GM12878 (cell line): ENCODE measurements around the gene IFI30. TPM values are rescaled to one million over a fixed set of nuclear protein-coding genes. Genes with fewer than 3 reads are reported as not detected.
A peak's percentile ranks its signal among the peaks of the same experiment; 100 is the strongest.

Experiments used
- ASH2L ChIP-seq: fragments of 300-600, 200-600 bp; sonication (generic); IDR thresholded peaks from 2 replicates; pipeline ENCODE4 v1.6.1; 2017; ENCODE audit warnings: low read depth, mild to moderate bottlenecking, borderline replicate concordance
- BACH1 ChIP-seq: fragments of 450-650 bp; IDR thresholded peaks from 2 replicates; pipeline ENCODE4 v1.6.1; 2017; ENCODE audit warnings: mild to moderate bottlenecking, borderline replicate concordance
- BRCA1 ChIP-seq: IDR thresholded peaks from 2 replicates; pipeline ENCODE4 v1.6.1; 2011; ENCODE audit warnings: low read depth, low read length, improper control_type of control experiment
- CBX5 ChIP-seq: sonication (generic); IDR thresholded peaks from 2 replicates; pipeline ENCODE4 v1.6.1; 2016; ENCODE audit warnings: low read depth, moderate library complexity, mild to moderate bottlenecking, inconsistent platforms
- FOXK2 ChIP-seq: fragments of 450-650 bp; IDR thresholded peaks from 2 replicates; pipeline ENCODE4 v1.6.1; 2017; ENCODE audit warnings: mild to moderate bottlenecking, moderate library complexity
- GABPA ChIP-seq: IDR thresholded peaks from 2 replicates; pipeline ENCODE4 v1.6.1; 2014; ENCODE audit warnings: antibody characterized with exemption, low read depth, mild to moderate bottlenecking, inconsistent platforms
- HDAC2 ChIP-seq: fragments of 200-600 bp; sonication (generic); IDR thresholded peaks from 2 replicates; pipeline ENCODE4 v1.6.1; 2017
- IRF4 ChIP-seq: IDR thresholded peaks from 2 replicates; pipeline ENCODE4 v1.6.1; 2011; ENCODE audit warnings: low read depth, low read length
- MTA3 ChIP-seq: IDR thresholded peaks from 2 replicates; pipeline ENCODE4 v1.6.1; 2012; ENCODE audit warnings: low read length, inconsistent platforms, borderline replicate concordance
- NR2F1 ChIP-seq: fragments of 450-650 bp; conservative IDR thresholded peaks from 2 replicates; pipeline ENCODE4 v1.6.1; 2017; ENCODE audit warnings: mild to moderate bottlenecking
- NRF1 ChIP-seq: conservative IDR thresholded peaks from 2 replicates; pipeline ENCODE4 v1.6.1; 2011; ENCODE audit warnings: mild to moderate bottlenecking, low read depth, low read length, improper control_type of control experiment
- POLR2A ChIP-seq: IDR thresholded peaks from 2 replicates; pipeline ENCODE4 v1.6.1; 2011; ENCODE audit warnings: low read depth, mild to moderate bottlenecking, low read length
- POLR2AphosphoS2 ChIP-seq: IDR thresholded peaks from 2 replicates; pipeline ENCODE4 v1.6.1; 2011; ENCODE audit warnings: low read depth, mild to moderate bottlenecking, low read length, improper control_type of control experiment, moderate library complexity
- SMAD5 ChIP-seq: IDR thresholded peaks from 2 replicates; pipeline ENCODE4 v1.6.1; 2016; ENCODE audit warnings: antibody characterized with exemption, low read depth
- SPI1 ChIP-seq: IDR thresholded peaks from 2 replicates; pipeline ENCODE4 v1.6.1; 2011; ENCODE audit warnings: low read depth, mild to moderate bottlenecking, low read length, moderate library complexity, borderline replicate concordance; ENCODE audit not compliant: insufficient read depth
- TCF7 ChIP-seq: IDR thresholded peaks from 2 replicates; pipeline ENCODE4 v1.6.1; 2014; ENCODE audit warnings: antibody characterized with exemption, borderline replicate concordance
- WRNIP1 ChIP-seq: IDR thresholded peaks from 2 replicates; pipeline ENCODE4 v1.6.1; 2011; ENCODE audit warnings: low read depth, low read length, improper control_type of control experiment, borderline replicate concordance
- YBX1 ChIP-seq: fragments of 450-650 bp; IDR thresholded peaks from 2 replicates; pipeline ENCODE4 v1.6.1; 2016; ENCODE audit warnings: antibody characterized with exemption
- ZBED1 ChIP-seq: IDR thresholded peaks from 2 replicates; pipeline ENCODE4 v1.6.1; 2016; ENCODE audit warnings: borderline replicate concordance
- polyA plus RNA-seq, 11 experiments: library from polyadenylated mRNA; depleted of rRNA in 4 of 11; unstranded in 6 of 11; stranded (reverse) in 5 of 11; fragments of >200 nt; fragmentation: Nextera tagmentation in 4 of 11; fragmentation: Illumina TruSeq in 1 of 11; extraction: Ambion mirVana in 4 of 11; extraction: Trizol in 1 of 11; gene quantifications; 1 replicate in 1 of 11; 2 replicates in 10 of 11; pipeline versions ENCODE4 v1.2.1 to v1.2.3, GENCODE V29; 2011 to 2016; ENCODE audit warnings: inconsistent platforms in 2 of 11, missing spikeins in 2 of 11, low read depth in 1 of 11
- total RNA-seq, 4 experiments: library from RNA; depleted of rRNA in 3 of 4; stranded (reverse); fragments of >200 nt in 3 of 4; fragmentation: Illumina TruSeq in 1 of 4; extraction: Trizol in 1 of 4; gene quantifications; 2 replicates each; pipeline versions ENCODE4 v1.2.1 to v1.2.3, GENCODE V29; 2013 to 2021
- TF ChIP-seq, protein P1 (sequence below): fragments of 450-650 bp; IDR thresholded peaks from 2 replicates; pipeline ENCODE4 v1.6.1; 2014; ENCODE audit warnings: mild to moderate bottlenecking
- TF ChIP-seq, protein P2 (sequence below): IDR thresholded peaks from 2 replicates; pipeline ENCODE4 v1.6.1; 2012; ENCODE audit warnings: low read depth, low read length, improper control_type of control experiment
- TF ChIP-seq, protein P3 (sequence below): IDR thresholded peaks from 2 replicates; pipeline ENCODE4 v1.6.1; 2012; ENCODE audit warnings: mild to moderate bottlenecking, low read depth, low read length
- TF ChIP-seq, protein P4 (sequence below): IDR thresholded peaks from 2 replicates; pipeline ENCODE4 v1.6.1; 2011; ENCODE audit warnings: borderline replicate concordance, low read depth, mild to moderate bottlenecking, moderate library complexity, low read length; ENCODE audit not compliant: insufficient read depth, poor library complexity, severe bottlenecking
- TF ChIP-seq, protein P5 (sequence below): IDR thresholded peaks from 2 replicates; pipeline ENCODE4 v1.6.1; 2012; ENCODE audit warnings: low read depth, low read length, improper control_type of control experiment

The IFI30 gene
- total and polyA plus RNA-seq, 10 of the 15 experiments (the other 5 are each of a cell fraction or from before 2014, with no cell fraction given): 221 to 1,112 (median 451) TPM

DNA sequence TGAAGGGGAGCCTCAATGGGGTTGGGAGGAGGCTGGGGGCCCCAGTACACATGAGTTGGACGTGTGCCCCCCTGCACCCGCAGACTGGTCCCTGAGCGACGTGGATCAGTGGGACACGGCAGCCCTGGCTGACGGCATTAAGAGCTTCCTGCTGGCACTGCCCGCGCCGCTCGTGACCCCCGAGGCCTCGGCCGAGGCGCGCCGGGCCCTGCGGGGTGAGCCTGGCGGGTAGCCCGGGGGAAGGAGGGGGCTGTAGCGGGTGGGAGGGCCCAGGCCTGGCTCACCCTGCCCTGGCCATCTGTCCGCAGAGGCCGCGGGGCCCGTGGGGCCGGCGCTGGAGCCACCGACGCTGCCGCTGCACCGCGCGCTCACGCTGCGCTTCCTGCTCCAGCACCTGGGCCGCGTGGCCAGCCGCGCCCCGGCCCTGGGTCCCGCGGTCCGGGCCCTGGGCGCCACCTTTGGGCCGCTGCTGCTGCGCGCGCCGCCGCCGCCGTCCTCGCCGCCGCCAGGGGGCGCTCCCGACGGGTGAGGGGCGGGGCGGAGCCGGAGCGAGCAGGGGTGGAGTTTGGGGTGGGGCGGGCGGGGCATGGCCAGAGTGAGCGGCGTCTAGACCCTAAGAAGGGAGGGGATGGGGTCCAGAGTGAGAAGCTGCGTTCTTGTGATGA lies 12.5 kb upstream of the IFI30 start (continued):
- TF ChIP-seq NRF1 (no peak), ASH2L (no peak), SMAD5 (no peak), YBX1 (no peak), WRNIP1 (no peak), IRF4 (no peak), HDAC2 (no peak), NR2F1 (peak; percentile 47), POLR2A (peak; percentile 74; the same call in 1 of the 2 replicates), POLR2AphosphoS2 (no peak), CBX5 (no peak), TCF7 (no peak), MTA3 (no peak), GABPA (no peak), BACH1 (peak; percentile 59), BRCA1 (no peak), SPI1 (no peak), ZBED1 (no peak), FOXK2 (no peak)
- TF ChIP-seq, protein P1, sequence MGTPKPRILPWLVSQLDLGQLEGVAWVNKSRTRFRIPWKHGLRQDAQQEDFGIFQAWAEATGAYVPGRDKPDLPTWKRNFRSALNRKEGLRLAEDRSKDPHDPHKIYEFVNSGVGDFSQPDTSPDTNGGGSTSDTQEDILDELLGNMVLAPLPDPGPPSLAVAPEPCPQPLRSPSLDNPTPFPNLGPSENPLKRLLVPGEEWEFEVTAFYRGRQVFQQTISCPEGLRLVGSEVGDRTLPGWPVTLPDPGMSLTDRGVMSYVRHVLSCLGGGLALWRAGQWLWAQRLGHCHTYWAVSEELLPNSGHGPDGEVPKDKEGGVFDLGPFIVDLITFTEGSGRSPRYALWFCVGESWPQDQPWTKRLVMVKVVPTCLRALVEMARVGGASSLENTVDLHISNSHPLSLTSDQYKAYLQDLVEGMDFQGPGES: no peak
- TF ChIP-seq, protein P2, sequence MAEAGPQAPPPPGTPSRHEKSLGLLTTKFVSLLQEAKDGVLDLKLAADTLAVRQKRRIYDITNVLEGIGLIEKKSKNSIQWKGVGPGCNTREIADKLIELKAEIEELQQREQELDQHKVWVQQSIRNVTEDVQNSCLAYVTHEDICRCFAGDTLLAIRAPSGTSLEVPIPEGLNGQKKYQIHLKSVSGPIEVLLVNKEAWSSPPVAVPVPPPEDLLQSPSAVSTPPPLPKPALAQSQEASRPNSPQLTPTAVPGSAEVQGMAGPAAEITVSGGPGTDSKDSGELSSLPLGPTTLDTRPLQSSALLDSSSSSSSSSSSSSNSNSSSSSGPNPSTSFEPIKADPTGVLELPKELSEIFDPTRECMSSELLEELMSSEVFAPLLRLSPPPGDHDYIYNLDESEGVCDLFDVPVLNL: no peak
- TF ChIP-seq, protein P3, sequence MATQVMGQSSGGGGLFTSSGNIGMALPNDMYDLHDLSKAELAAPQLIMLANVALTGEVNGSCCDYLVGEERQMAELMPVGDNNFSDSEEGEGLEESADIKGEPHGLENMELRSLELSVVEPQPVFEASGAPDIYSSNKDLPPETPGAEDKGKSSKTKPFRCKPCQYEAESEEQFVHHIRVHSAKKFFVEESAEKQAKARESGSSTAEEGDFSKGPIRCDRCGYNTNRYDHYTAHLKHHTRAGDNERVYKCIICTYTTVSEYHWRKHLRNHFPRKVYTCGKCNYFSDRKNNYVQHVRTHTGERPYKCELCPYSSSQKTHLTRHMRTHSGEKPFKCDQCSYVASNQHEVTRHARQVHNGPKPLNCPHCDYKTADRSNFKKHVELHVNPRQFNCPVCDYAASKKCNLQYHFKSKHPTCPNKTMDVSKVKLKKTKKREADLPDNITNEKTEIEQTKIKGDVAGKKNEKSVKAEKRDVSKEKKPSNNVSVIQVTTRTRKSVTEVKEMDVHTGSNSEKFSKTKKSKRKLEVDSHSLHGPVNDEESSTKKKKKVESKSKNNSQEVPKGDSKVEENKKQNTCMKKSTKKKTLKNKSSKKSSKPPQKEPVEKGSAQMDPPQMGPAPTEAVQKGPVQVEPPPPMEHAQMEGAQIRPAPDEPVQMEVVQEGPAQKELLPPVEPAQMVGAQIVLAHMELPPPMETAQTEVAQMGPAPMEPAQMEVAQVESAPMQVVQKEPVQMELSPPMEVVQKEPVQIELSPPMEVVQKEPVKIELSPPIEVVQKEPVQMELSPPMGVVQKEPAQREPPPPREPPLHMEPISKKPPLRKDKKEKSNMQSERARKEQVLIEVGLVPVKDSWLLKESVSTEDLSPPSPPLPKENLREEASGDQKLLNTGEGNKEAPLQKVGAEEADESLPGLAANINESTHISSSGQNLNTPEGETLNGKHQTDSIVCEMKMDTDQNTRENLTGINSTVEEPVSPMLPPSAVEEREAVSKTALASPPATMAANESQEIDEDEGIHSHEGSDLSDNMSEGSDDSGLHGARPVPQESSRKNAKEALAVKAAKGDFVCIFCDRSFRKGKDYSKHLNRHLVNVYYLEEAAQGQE: no peak
- TF ChIP-seq, protein P4, sequence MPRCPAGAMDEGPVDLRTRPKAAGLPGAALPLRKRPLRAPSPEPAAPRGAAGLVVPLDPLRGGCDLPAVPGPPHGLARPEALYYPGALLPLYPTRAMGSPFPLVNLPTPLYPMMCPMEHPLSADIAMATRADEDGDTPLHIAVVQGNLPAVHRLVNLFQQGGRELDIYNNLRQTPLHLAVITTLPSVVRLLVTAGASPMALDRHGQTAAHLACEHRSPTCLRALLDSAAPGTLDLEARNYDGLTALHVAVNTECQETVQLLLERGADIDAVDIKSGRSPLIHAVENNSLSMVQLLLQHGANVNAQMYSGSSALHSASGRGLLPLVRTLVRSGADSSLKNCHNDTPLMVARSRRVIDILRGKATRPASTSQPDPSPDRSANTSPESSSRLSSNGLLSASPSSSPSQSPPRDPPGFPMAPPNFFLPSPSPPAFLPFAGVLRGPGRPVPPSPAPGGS: no peak
- TF ChIP-seq, protein P5, sequence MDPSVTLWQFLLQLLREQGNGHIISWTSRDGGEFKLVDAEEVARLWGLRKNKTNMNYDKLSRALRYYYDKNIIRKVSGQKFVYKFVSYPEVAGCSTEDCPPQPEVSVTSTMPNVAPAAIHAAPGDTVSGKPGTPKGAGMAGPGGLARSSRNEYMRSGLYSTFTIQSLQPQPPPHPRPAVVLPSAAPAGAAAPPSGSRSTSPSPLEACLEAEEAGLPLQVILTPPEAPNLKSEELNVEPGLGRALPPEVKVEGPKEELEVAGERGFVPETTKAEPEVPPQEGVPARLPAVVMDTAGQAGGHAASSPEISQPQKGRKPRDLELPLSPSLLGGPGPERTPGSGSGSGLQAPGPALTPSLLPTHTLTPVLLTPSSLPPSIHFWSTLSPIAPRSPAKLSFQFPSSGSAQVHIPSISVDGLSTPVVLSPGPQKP: no peak
